ENCODE measurements around the gene RBM15B.

DNA sequence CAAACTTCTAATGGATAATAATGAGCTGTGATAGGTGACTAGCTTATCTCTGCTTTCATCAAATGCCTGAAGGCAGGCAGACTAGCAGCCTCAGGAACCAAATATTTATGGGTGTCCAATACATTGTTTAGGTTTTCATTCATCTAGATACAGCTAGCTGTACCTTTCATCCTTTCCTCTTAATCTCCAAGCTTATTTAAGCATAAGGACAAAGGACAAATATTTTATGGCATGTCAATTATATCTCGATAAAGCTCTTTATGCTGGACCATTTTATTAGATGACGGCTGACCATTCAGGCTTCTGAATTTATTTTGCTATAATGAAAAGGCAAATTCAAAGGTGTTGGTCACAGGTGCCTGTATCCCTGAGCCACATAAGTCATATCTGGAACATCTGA, 16.9 kb downstream of the RBM15B start:
- TF ChIP-seq FOXP2 (optimal IDR thresholded peaks at IDR 0.05; ENCODE audit: borderline replicate concordance, extremely low read depth, extremely low read length, insufficient read depth) (no peak), POLR2AphosphoS5 (IDR thresholded peaks at IDR 0.05; ENCODE audit: low read depth, low read length) (no peak), TAF1 (IDR thresholded peaks at IDR 0.05; ENCODE audit: borderline replicate concordance, insufficient read depth, low read length) (no peak), SIN3A (IDR thresholded peaks at IDR 0.05; ENCODE audit: borderline replicate concordance, insufficient read depth, low read length) (no peak)
- TF ChIP-seq, protein P1, sequence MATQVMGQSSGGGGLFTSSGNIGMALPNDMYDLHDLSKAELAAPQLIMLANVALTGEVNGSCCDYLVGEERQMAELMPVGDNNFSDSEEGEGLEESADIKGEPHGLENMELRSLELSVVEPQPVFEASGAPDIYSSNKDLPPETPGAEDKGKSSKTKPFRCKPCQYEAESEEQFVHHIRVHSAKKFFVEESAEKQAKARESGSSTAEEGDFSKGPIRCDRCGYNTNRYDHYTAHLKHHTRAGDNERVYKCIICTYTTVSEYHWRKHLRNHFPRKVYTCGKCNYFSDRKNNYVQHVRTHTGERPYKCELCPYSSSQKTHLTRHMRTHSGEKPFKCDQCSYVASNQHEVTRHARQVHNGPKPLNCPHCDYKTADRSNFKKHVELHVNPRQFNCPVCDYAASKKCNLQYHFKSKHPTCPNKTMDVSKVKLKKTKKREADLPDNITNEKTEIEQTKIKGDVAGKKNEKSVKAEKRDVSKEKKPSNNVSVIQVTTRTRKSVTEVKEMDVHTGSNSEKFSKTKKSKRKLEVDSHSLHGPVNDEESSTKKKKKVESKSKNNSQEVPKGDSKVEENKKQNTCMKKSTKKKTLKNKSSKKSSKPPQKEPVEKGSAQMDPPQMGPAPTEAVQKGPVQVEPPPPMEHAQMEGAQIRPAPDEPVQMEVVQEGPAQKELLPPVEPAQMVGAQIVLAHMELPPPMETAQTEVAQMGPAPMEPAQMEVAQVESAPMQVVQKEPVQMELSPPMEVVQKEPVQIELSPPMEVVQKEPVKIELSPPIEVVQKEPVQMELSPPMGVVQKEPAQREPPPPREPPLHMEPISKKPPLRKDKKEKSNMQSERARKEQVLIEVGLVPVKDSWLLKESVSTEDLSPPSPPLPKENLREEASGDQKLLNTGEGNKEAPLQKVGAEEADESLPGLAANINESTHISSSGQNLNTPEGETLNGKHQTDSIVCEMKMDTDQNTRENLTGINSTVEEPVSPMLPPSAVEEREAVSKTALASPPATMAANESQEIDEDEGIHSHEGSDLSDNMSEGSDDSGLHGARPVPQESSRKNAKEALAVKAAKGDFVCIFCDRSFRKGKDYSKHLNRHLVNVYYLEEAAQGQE (IDR thresholded peaks at IDR 0.05; ENCODE audit: insufficient read depth in 1 of 2, low read depth in 2 of 2, low read length in 2 of 2) = no peak
